ENCODE measurements around the gene UBE2O.

DNA sequence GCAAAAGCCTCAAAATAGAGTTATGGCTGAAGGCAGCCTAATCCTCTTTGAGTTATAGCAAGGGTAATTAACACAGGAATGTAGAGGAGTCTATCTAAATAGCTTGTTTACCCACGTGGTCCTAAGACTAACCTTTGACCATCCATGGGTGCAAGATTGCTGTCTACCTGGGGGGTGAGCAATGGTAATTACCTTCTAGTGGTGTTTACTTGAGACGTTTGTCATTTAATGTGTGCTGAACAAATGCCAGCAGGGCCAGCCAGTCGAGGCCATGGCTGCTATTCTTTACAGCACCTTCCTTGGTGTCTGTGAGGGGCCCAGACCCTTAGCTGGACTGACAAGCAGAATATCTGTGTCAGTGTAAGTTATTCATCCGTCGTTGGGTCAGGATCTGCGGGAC is 85.3 kb downstream of the UBE2O start:
- TF ChIP-seq, protein P1, sequence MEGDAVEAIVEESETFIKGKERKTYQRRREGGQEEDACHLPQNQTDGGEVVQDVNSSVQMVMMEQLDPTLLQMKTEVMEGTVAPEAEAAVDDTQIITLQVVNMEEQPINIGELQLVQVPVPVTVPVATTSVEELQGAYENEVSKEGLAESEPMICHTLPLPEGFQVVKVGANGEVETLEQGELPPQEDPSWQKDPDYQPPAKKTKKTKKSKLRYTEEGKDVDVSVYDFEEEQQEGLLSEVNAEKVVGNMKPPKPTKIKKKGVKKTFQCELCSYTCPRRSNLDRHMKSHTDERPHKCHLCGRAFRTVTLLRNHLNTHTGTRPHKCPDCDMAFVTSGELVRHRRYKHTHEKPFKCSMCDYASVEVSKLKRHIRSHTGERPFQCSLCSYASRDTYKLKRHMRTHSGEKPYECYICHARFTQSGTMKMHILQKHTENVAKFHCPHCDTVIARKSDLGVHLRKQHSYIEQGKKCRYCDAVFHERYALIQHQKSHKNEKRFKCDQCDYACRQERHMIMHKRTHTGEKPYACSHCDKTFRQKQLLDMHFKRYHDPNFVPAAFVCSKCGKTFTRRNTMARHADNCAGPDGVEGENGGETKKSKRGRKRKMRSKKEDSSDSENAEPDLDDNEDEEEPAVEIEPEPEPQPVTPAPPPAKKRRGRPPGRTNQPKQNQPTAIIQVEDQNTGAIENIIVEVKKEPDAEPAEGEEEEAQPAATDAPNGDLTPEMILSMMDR (IDR thresholded peaks at IDR 0.05; ENCODE audit: extremely low read depth in 1 of 2, insufficient read depth in 1 of 2, low read depth in 1 of 2, low read length in 2 of 2), result no peak
- no peak for TF ChIP-seq POLR2AphosphoS5 (IDR thresholded peaks at IDR 0.05; ENCODE audit: insufficient read depth, low read depth, low read length)
- TF ChIP-seq EZH2 (IDR thresholded peaks at IDR 0.05; ENCODE audit: borderline replicate concordance, low read depth, low read length, severe bottlenecking), result no peak
- TF ChIP-seq MYC (IDR thresholded peaks at IDR 0.05; ENCODE audit: low read depth, low read length), result no peak
- TF ChIP-seq JUN (IDR thresholded peaks at IDR 0.05; ENCODE audit: borderline replicate concordance, insufficient read depth, insufficient read length, low read depth), result no peak
- no peak for TF ChIP-seq POLR2A (IDR thresholded peaks at IDR 0.05; ENCODE audit: low read depth, low read length)
- no peak for TF ChIP-seq FOS (IDR thresholded peaks at IDR 0.05; ENCODE audit: borderline replicate concordance, insufficient read depth, low read length)
- TF ChIP-seq, protein P2, sequence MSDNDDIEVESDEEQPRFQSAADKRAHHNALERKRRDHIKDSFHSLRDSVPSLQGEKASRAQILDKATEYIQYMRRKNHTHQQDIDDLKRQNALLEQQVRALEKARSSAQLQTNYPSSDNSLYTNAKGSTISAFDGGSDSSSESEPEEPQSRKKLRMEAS (IDR thresholded peaks at IDR 0.05; ENCODE audit: insufficient read depth, insufficient read length), result no peak
